Subcutaneous adipose tissue (tissue), 4 donors: ENCODE results near the gene PTPN20. TPM values are rescaled to one million over a fixed set of nuclear protein-coding genes. Genes with fewer than 3 reads are reported as not detected.

Source experiments
- total RNA-seq, 4 donors: library from RNA; depleted of rRNA; stranded (reverse); fragments of >200 nt; gene quantifications; one replicate each; pipeline ENCODE4 v1.1.0, GENCODE V29; 2016
- TF ChIP-seq, protein P1 (sequence below): fragments of 450-650 bp; IDR thresholded peaks from one replicate; pipeline ENCODE4 v1.5.1; 2016; ENCODE audit warnings: low read depth, mild to moderate bottlenecking, control low read depth, antibody characterized with exemption, moderate library complexity

The PTPN20 gene
- total RNA-seq, 4 donors from 2014 or later: 1.1 to 4.2 (median 1.2) TPM; not detected in 1

DNA sequence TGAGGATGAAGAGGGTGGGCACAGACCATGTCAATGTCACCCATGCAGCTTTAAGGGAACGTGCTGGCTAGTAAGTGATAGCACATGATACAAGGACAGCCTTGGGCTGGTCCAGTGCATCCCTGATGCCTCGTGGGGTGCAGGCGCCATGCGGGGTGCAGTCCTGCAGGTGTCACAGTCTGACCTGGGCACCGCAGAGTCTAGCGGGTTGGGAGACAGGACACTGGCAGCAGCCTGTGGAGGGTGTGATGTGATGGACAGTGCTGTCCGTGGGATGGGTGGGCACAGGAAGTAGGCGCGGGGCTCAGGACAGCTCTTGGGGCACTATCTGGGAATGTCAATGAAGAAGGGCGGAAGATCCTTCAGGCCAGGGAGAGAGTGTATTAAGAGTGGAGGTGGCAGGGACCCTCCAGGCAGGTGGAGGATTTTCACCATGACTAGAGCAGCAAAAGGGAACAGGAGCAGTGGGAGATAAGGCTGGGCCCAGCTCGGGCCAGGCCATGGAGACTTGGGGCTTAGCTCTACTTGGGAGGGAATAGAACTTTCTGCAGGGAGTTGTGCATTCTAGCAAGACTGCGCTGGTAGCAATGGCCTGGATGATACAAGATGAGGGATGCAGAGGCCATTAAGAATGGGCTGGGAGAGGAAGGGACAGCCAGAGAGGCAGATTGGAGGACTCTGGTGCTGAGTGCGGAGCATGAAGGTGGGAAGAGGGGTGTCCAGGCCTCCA lies 122.5 kb downstream of the PTPN20 start:
- TF ChIP-seq, protein P1, sequence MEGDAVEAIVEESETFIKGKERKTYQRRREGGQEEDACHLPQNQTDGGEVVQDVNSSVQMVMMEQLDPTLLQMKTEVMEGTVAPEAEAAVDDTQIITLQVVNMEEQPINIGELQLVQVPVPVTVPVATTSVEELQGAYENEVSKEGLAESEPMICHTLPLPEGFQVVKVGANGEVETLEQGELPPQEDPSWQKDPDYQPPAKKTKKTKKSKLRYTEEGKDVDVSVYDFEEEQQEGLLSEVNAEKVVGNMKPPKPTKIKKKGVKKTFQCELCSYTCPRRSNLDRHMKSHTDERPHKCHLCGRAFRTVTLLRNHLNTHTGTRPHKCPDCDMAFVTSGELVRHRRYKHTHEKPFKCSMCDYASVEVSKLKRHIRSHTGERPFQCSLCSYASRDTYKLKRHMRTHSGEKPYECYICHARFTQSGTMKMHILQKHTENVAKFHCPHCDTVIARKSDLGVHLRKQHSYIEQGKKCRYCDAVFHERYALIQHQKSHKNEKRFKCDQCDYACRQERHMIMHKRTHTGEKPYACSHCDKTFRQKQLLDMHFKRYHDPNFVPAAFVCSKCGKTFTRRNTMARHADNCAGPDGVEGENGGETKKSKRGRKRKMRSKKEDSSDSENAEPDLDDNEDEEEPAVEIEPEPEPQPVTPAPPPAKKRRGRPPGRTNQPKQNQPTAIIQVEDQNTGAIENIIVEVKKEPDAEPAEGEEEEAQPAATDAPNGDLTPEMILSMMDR: no peak

DNA sequence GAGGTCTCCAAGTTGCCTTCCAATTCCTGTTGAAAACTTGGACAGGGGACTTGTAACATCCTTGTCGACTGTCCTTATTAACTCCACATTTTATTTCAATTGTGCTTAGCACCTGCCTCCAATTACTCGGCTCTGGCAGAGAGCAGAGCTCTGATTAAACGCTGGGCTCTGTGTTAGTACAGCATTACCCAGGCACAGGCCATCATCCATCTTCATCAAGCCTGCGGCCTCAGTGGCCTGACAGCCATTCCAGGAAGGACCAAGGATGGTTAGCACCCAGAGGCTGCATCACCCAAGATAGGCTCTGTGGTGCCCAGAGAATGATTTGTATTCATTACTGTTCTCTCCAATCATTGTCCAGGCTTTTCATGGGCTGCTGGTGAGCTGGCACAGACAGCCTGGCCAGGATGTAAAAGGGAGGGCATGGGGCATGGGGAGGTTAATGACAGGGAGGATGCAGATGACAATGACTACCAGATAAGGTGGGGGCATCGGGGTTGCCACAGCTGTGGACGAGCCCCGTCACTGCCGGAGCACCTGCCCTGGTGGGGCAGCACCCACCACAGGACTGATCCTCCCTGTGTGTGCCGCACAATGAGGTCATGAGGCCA lies 123.3 kb downstream of the PTPN20 start:
- TF ChIP-seq, protein P1: no peak

DNA sequence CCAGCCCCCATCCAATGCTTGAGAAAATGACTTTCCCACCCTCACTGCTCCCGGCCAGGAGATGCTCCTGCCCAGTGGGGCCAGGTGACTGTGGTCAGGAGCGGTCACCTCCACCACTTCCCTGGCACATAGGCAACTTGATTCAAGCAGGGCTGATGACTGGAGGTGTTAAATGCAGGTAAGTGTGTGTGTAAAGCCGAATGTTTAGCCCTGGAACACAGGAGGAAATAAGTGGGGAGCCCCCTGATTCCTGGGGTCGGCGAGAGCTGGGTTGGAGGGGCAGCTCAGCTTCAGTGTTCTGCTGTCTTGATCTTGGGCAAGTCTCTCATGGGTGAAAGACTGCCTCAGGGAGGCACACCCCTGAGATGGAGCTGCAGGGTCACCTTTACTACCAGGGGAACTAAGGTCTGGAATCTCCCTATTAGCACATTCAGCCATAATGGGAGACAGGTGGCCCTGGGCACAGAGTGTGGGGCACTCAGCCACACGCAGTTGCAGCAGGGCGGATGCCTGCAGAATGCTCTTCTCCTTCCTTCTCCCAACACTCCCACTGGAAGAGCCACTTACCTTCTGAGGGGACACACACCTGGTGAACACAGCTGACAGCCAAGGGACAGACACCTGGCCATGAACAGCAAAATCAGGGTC lies 124.1 kb downstream of the PTPN20 start:
- TF ChIP-seq, protein P1: no peak

DNA sequence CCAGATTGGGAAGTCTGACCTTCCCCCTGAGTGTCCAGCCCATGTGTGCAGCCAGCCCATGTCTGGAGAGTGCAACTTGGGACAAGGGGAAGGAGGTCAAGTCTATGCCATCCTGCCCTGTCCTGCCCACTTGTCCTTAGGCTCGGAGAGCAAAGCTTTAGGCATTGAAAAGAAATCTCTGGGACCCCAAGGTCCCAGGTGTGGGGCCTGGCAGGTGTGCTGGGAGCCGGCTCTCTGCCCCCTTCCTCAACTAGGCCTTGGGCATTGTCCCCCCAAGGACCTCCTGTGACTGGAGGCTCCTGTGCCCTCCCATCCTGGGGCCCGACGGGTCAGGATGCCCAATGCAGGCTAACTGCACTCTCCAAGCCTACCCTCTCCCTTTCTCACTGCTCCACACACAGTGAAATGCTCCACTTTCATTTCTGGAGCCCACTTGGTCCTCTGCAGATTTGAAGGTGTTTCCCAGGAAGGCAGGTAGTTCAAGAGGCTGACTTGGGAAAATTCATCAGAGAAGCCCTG lies 124.7 kb downstream of the PTPN20 start:
- TF ChIP-seq, protein P1: no peak

DNA sequence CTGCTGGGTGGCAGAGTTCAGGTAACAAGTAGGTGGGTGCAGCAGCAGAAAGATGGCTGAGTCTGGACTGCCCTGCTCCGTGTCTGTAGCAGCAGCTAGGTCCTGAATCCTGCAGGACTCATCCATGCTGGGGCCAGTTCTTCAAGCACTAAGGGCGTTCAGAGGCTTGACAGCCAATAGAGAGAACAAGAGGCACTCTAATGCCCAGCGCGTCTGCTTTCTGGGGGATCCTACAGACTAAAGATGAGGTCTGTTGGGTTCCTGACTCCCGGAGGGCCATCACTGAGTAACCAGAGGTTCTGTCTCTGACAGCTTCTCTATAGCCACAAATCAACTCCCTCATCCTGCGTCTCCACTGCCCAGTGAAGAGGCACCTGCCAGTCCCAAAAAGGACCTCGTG lies 125.5 kb downstream of the PTPN20 start:
- TF ChIP-seq, protein P1: no peak

DNA sequence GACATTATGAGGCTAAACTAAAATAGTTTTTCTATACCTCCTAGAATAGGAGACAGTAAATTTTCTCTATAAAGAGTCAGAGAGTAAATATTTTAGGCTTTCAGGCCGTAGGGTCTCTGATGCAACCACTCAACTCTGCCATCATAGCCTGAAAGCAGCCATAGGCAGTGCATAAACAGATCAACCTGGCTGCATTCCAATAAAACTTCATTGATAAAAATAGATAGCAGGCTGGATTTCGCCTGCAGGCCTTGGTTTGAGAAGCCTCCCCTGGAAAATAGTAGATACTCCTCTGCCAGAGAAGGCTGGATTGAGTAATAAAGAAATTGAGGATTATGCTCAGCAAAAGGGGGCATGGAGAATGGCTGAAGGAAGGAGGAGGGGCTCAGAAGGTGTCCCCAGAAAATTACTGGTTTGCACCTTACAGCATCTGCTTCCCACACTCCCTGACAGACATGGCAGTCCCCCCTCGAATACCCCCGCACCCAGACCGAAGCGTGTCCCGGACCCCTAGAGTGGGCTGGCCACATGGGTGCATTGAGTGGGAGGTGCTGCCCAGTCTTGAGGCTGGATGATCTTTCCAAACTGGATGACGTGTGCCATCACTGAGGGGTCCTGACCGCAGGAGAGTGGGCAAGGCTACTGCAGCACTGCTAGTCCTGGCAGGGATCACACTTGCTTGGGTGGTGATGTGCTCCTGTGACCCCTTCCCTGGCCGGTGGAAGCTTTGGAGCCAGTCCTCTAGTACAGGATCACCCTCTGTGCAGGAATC lies 126.6 kb downstream of the PTPN20 start:
- TF ChIP-seq, protein P1: no peak
